T-helper 9 cell (primary cell): Measurements from ENCODE around the gene ZNF513.
"Not testable (repeated sequence)": the region's sequence is repeated elsewhere in the genome, so short reads cannot be mapped to it uniquely, and the experiment has no call there.

Experiments
- DNase-seq: peaks from one replicate; pipeline ENCODE4 v3.0.0-alpha.2; 2020

Gene ZNF513

DNA sequence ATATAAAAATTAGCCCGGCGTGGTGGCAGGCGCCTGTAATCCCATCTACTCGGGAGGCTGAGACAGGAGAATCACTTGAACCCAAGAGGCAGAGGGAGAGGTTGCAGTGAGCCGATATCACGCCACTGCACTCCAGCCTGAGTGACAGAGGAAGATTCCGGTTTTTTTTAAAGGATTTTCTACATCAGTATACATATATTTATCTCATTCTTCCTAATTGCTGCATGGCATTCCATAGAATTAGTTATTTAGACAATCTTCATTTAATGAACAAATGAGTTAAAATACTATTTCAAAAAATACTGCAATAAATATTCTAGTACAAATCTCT lies 26.0 kb downstream of the ZNF513 start:
- no peak for DNase-seq

DNA sequence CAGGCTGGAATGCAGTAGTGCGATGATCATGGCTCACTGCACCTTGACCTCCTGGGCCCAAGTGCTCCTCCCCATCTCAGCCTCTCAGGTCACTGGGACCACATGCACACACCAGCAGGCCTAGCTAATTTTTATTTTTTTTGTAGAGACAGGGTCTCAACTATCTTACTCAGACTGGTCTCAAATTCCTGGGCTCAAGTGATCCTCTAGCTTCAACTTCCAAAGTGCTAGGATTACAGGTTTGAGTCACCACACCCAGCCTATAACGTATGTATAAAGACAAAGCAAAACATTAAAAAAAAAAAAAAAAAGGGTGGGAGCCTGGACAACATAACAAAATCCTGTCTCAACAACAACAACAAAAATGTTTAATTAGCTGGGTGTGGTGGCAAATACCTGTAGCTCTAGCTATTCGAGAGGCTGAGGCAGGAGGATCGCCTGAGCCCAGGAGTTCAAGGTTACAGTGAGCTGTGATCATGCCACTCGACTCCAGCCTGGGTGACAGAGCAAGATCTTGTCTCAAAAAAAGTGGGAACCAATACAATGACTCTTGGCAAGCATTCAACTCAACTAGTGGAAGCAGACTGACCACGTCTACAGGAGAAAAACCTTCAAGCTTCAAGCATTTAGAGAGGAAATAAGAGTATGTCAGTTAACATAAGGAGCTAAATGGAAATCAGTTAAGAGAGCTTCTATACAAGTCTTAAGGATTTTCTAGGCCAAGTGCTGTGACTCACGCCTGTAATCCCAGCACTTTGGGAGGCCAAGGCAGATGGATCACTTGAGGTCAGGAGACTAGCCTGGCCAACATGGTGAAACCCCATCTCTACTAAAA lies 26.6 kb downstream of the ZNF513 start:
- no peak for DNase-seq

DNA sequence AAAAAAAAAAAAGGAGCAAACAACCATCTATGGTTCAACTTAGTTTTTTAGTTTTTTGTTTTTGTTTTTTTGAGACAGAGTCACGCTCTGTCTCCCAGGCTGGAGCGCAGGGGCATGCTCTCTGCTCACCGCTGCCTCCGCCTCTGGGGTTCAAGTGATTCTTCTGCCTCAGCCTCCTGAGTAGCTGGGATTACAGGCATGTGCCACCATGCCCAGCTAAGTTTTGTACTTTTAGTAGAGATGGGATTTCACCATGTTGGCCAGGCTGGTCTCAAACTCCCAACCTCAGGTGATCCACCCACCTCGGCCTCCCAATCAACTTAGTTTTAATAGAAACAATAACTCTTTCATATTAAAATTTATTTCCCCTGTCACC lies 27.2 kb downstream of the ZNF513 start:
- DNase-seq, result not testable (repeated sequence)

DNA sequence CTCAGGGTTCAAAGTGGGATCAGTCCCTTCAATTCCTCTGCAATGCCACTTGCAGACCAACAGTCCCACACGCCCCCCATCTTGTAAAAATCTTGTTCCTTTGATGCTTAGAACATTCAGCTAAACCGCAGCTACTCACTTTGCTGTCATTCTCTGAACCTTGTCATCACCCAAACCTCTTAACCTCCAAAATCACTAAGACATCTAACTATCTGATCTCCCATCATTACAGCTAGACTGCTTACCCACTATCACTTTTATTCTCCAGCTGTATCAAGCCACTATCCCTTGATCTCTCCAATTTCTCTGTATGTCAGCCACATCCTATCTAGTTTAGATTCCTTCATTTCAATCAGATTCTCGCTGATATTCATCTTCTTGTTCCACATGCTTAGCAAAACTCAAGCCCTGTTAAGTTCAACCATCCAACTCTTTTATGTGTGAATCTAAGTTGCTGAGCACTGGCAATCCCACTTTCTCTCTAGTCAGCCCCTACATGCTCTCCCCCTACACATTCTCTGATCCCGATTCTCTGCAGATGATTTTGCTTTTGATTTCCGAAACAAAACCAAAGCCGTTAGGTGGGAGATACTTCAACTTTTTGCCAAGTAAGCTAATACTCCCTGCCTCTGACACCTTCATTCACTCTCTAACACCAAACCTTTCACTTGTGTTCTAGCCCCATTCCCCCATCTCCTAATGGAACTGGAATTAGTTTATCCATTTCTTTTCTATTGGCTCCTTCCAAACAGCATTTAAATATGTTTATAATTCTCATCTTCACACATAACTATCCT lies 28.5 kb downstream of the ZNF513 start:
- DNase-seq, result no peak

DNA sequence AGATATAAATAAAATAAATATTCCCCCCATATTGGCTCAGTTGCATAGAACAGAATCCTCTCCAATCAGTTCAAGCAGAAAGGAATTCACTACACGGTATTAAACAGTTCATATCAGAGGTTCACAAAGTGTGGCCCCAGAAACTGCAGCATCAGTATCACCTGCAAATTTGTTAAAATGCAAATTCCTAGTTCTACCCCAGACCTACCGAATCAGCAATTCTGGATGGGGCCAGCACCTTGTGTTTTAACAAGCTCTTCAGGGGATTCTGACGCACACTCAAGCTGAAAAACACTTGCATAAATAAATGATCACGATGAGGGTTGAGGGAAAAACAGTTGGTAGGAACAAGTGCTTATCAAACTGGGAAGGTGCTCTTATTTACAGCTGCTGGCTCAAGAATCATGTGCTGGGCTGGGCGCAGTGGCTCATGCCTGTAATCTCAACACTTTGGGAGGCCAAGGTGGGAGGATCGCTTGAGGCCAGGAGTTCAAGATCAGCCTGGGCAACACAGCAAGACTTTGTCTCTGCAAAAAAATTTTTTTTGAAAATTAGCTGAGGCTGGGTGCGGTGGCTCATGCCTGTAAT lies 30.3 kb downstream of the ZNF513 start:
- no peak for DNase-seq

DNA sequence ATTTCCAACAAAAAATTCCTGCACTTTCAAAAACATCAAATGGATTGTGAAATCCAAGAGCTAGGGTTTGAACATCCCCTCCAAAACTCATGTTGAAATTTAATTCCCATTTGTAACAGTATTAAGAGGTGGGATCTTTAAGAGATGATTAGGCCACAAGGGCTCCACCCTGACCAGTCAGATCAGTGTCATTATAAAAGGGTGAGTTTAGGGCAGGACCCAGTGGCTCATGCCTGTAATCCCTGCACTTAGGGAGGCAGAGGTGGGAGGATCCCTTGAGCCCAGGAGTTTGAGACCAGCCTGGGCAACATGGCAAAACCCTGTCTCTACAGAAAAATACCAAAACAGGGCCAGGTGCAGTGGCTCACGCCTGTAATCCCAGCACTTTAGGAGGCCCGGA lies 32.9 kb downstream of the ZNF513 start:
- no peak for DNase-seq

DNA sequence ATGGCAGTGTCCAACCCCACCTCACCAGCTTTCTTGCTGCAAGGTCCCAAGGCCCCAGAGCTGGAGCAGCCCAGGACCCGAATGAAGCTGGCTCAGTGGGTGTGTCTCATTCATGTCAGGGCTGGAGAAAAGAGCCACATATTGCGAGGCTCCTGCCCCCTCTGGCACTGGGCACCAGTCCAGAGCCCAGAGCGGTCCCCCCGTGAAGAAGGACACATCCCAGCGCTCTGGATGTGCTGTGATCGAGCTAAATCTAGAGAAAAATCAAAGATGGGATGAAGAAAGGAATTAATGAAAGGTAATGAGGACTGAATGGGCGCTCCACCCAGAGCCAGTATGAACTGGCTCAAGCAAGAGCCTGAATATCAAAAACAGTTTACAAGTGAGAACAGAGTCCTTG lies 44.4 kb downstream of the ZNF513 start:
- DNase-seq, result no peak

DNA sequence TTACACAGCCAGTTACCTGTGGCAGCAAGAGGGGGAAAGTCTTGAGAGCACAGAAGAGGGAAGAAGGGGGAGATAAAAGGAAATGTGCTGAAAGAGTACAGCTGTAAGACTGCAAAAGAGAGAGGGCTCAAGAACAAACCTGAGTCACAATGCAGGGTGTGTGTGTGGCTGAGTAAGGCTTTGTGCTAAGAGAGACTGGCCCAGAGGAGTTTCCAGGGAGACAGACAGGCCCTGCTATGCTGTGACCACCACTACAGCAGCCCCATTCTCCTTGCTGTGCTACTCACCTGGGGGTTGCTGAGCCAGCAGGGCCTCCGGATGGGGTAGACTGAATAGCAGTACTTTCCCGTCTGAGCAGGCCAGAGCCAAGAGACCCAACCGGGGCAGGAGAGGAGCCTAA lies 45.2 kb downstream of the ZNF513 start:
- DNase-seq, result no peak
